Neural cell (in vitro differentiated cells): ENCODE measurements around the gene IKZF2.

ENCODE experiments used
- EP300 ChIP-seq: fragments of 450-650 bp; conservative IDR thresholded peaks from 2 replicates; pipeline ENCODE4 v1.6.1; 2014; ENCODE audit warnings: antibody characterized with exemption, mild to moderate bottlenecking, moderate library complexity; ENCODE audit not compliant: poor library complexity, severe bottlenecking
- EZH2 ChIP-seq: fragments of 200-600, 300-800 bp; shearing (Covaris generic), sonication (generic); IDR thresholded peaks from 2 replicates; pipeline ENCODE4 v1.6.1; 2014; ENCODE audit warnings: antibody characterized with exemption, low read length, borderline replicate concordance, mild to moderate bottlenecking; ENCODE audit not compliant: insufficient read depth, poor library complexity, severe bottlenecking
- MXI1 ChIP-seq: fragments of 450-650 bp; conservative IDR thresholded peaks from 2 replicates; pipeline ENCODE4 v1.6.1; 2014; ENCODE audit warnings: antibody characterized with exemption, mild to moderate bottlenecking; ENCODE audit not compliant: poor library complexity, severe bottlenecking
- POLR2AphosphoS5 ChIP-seq: IDR thresholded peaks from 2 replicates; pipeline ENCODE4 v1.6.1; 2012
- RAD21 ChIP-seq: fragments of 450-650 bp; conservative IDR thresholded peaks from 2 replicates; pipeline ENCODE4 v1.6.1; 2014; ENCODE audit warnings: antibody characterized with exemption, mild to moderate bottlenecking, moderate library complexity
- SMC3 ChIP-seq: fragments of 450-650 bp; conservative IDR thresholded peaks from 2 replicates; pipeline ENCODE4 v1.6.1; 2014; ENCODE audit warnings: antibody characterized with exemption, mild to moderate bottlenecking, moderate library complexity; ENCODE audit not compliant: poor library complexity
- TAF1 ChIP-seq: IDR thresholded peaks from 2 replicates; pipeline ENCODE4 v1.6.1; 2012; ENCODE audit warnings: low read depth
- TF ChIP-seq, protein P1 (sequence below): fragments of 450-650 bp; IDR thresholded peaks from 2 replicates; pipeline ENCODE4 v1.5.1; 2014; ENCODE audit warnings: antibody characterized with exemption, mild to moderate bottlenecking, moderate library complexity; ENCODE audit not compliant: poor library complexity, severe bottlenecking
- TF ChIP-seq, protein P2 (sequence below): IDR thresholded peaks from 2 replicates; pipeline ENCODE4 v1.6.1; 2012; ENCODE audit warnings: borderline replicate concordance

DNA sequence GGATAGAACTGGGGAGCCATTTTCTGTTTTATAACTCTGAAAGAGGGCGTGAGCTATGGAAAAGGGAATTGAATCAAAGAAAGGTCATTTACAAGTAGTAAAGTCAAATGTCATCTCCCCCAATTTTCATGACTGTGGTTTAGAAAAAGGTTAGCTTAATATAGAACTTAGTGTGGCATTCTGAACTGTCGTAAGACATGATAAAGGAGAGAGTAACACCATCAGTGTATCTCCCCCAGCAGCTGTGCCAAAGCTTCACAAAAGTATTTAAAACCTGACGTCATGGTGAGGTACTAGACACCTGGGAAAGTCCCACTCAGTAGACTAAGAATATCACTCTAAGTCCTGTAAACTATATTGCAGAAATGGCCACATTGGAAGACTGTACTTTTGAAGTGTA, 5.8 kb upstream of the IKZF2 start:
- TF ChIP-seq, protein P1, sequence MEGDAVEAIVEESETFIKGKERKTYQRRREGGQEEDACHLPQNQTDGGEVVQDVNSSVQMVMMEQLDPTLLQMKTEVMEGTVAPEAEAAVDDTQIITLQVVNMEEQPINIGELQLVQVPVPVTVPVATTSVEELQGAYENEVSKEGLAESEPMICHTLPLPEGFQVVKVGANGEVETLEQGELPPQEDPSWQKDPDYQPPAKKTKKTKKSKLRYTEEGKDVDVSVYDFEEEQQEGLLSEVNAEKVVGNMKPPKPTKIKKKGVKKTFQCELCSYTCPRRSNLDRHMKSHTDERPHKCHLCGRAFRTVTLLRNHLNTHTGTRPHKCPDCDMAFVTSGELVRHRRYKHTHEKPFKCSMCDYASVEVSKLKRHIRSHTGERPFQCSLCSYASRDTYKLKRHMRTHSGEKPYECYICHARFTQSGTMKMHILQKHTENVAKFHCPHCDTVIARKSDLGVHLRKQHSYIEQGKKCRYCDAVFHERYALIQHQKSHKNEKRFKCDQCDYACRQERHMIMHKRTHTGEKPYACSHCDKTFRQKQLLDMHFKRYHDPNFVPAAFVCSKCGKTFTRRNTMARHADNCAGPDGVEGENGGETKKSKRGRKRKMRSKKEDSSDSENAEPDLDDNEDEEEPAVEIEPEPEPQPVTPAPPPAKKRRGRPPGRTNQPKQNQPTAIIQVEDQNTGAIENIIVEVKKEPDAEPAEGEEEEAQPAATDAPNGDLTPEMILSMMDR = no peak
- TF ChIP-seq EP300 = no peak
- no peak for TF ChIP-seq POLR2AphosphoS5
- TF ChIP-seq TAF1 = no peak
- TF ChIP-seq SMC3 = no peak
- TF ChIP-seq EZH2 = no peak
- no peak for TF ChIP-seq MXI1
- TF ChIP-seq, protein P2, sequence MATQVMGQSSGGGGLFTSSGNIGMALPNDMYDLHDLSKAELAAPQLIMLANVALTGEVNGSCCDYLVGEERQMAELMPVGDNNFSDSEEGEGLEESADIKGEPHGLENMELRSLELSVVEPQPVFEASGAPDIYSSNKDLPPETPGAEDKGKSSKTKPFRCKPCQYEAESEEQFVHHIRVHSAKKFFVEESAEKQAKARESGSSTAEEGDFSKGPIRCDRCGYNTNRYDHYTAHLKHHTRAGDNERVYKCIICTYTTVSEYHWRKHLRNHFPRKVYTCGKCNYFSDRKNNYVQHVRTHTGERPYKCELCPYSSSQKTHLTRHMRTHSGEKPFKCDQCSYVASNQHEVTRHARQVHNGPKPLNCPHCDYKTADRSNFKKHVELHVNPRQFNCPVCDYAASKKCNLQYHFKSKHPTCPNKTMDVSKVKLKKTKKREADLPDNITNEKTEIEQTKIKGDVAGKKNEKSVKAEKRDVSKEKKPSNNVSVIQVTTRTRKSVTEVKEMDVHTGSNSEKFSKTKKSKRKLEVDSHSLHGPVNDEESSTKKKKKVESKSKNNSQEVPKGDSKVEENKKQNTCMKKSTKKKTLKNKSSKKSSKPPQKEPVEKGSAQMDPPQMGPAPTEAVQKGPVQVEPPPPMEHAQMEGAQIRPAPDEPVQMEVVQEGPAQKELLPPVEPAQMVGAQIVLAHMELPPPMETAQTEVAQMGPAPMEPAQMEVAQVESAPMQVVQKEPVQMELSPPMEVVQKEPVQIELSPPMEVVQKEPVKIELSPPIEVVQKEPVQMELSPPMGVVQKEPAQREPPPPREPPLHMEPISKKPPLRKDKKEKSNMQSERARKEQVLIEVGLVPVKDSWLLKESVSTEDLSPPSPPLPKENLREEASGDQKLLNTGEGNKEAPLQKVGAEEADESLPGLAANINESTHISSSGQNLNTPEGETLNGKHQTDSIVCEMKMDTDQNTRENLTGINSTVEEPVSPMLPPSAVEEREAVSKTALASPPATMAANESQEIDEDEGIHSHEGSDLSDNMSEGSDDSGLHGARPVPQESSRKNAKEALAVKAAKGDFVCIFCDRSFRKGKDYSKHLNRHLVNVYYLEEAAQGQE = no peak
- no peak for TF ChIP-seq RAD21
